Measurements from ENCODE around the gene TMC2. TPM values are rescaled to one million over a fixed set of nuclear protein-coding genes. Genes with fewer than 3 reads are reported as not detected.
"Not testable (repeated sequence)": the region's sequence is repeated elsewhere in the genome, so short reads cannot be mapped to it uniquely, and the experiment has no call there.

The TMC2 gene, protein sequence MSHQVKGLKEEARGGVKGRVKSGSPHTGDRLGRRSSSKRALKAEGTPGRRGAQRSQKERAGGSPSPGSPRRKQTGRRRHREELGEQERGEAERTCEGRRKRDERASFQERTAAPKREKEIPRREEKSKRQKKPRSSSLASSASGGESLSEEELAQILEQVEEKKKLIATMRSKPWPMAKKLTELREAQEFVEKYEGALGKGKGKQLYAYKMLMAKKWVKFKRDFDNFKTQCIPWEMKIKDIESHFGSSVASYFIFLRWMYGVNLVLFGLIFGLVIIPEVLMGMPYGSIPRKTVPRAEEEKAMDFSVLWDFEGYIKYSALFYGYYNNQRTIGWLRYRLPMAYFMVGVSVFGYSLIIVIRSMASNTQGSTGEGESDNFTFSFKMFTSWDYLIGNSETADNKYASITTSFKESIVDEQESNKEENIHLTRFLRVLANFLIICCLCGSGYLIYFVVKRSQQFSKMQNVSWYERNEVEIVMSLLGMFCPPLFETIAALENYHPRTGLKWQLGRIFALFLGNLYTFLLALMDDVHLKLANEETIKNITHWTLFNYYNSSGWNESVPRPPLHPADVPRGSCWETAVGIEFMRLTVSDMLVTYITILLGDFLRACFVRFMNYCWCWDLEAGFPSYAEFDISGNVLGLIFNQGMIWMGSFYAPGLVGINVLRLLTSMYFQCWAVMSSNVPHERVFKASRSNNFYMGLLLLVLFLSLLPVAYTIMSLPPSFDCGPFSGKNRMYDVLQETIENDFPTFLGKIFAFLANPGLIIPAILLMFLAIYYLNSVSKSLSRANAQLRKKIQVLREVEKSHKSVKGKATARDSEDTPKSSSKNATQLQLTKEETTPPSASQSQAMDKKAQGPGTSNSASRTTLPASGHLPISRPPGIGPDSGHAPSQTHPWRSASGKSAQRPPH
- total RNA-seq (ENCODE audit: low replicate concordance) = not detected in 2 replicates
- long read RNA-seq = 0 reads

DNA sequence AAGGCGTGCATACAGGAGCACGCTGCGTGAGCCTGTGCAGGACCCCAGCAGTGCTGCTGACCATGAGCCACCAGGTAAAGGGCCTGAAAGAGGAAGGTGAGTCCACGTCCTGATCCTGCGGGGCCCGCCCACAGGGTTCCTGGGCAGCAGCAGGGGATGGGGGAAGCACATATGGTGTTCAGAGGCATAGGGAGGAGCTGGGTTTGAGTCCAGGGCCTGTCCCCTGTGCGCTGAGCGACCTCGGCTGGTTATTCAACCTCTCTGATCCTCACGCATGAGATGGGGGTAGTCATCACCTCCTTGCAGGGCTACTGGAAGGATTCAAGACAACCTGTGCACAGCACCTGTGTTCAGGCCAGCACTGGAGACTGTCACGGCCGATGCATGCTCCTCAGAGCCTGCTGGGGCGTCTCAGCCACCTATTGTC is at the start of gene TMC2:
Gene TMC2 (plus strand): TSS at position 14 of the 427 bp plus-strand sequence. CDS start 49 bp downstream, at position 63.
- Mint-ChIP-seq H3K36me3 (no peaks in the 10 kb centered on the region), H3K4me1 (ENCODE audit: unreplicated experiment) (peaks cover 29% of the 10 kb centered on the region), H3K27ac (no peak within 1 kb of the TSS), H3K4me3 (no peak within 1 kb of the TSS), H3K27me3 (peaks cover 55% of the 10 kb centered on the region), H3K9me3 (no peaks in the 10 kb centered on the region)
- no peak for DNase-seq (ENCODE audit: extremely low spot score, unreplicated experiment)
- TF ChIP-seq, protein P1, sequence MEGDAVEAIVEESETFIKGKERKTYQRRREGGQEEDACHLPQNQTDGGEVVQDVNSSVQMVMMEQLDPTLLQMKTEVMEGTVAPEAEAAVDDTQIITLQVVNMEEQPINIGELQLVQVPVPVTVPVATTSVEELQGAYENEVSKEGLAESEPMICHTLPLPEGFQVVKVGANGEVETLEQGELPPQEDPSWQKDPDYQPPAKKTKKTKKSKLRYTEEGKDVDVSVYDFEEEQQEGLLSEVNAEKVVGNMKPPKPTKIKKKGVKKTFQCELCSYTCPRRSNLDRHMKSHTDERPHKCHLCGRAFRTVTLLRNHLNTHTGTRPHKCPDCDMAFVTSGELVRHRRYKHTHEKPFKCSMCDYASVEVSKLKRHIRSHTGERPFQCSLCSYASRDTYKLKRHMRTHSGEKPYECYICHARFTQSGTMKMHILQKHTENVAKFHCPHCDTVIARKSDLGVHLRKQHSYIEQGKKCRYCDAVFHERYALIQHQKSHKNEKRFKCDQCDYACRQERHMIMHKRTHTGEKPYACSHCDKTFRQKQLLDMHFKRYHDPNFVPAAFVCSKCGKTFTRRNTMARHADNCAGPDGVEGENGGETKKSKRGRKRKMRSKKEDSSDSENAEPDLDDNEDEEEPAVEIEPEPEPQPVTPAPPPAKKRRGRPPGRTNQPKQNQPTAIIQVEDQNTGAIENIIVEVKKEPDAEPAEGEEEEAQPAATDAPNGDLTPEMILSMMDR (conservative IDR thresholded peaks at IDR 0.05) = no peak

- not testable (repeated sequence) for DNase-seq (ENCODE audit: extremely low spot score, unreplicated experiment); H3K4me3 Mint-ChIP-seq; H3K27me3 Mint-ChIP-seq; H3K27ac Mint-ChIP-seq; H3K9me3 Mint-ChIP-seq; H3K4me1 Mint-ChIP-seq (ENCODE audit: unreplicated experiment)
- H3K36me3 Mint-ChIP-seq = peaks cover 27% of the 10 kb centered on the region
These were observed 33.5 kb upstream of the TMC2 start for GRCh38 chr20:2502808-2503384.

GRCh38 chr20:2504803-2505202 is 31.6 kb upstream of the TMC2 start:
- not testable (repeated sequence) for H3K9me3 Mint-ChIP-seq; H3K27me3 Mint-ChIP-seq; DNase-seq (ENCODE audit: extremely low spot score, unreplicated experiment); H3K27ac Mint-ChIP-seq; H3K4me3 Mint-ChIP-seq
- Mint-ChIP-seq H3K4me1 (ENCODE audit: unreplicated experiment) (peaks cover 14% of the 10 kb centered on the region), H3K36me3 (peaks cover 15% of the 10 kb centered on the region)

- not testable (repeated sequence) for DNase-seq (ENCODE audit: extremely low spot score, unreplicated experiment); H3K36me3 Mint-ChIP-seq
- H3K4me1 Mint-ChIP-seq (ENCODE audit: unreplicated experiment) = peaks cover 14% of the 10 kb centered on the region
These were observed 29.9 kb upstream of the TMC2 start for GRCh38 chr20:2506426-2506825.

GRCh38 chr20:2507464-2507863 is 28.9 kb upstream of the TMC2 start:
- TF ChIP-seq, protein P1 (conservative IDR thresholded peaks at IDR 0.05) = no peak
- Mint-ChIP-seq H3K4me3 (peak overlapping the region; percentile 100), H3K4me1 (ENCODE audit: unreplicated experiment) (peaks cover 14% of the 10 kb centered on the region), H3K27ac (no peak overlapping the region), H3K27me3 (peaks cover 16% of the 10 kb centered on the region), H3K9me3 (no peaks in the 10 kb centered on the region), H3K36me3 (peaks cover 6% of the 10 kb centered on the region)
- DNase-seq (ENCODE audit: extremely low spot score, unreplicated experiment) = no peak

More at GRCh38 chr20:2506426-2506825, 29.9 kb upstream of the TMC2 start:
- peak overlapping the region; percentile 45 for H3K4me3 Mint-ChIP-seq
- not testable (repeated sequence) for H3K9me3 Mint-ChIP-seq, H3K27ac Mint-ChIP-seq, H3K27me3 Mint-ChIP-seq

DNA sequence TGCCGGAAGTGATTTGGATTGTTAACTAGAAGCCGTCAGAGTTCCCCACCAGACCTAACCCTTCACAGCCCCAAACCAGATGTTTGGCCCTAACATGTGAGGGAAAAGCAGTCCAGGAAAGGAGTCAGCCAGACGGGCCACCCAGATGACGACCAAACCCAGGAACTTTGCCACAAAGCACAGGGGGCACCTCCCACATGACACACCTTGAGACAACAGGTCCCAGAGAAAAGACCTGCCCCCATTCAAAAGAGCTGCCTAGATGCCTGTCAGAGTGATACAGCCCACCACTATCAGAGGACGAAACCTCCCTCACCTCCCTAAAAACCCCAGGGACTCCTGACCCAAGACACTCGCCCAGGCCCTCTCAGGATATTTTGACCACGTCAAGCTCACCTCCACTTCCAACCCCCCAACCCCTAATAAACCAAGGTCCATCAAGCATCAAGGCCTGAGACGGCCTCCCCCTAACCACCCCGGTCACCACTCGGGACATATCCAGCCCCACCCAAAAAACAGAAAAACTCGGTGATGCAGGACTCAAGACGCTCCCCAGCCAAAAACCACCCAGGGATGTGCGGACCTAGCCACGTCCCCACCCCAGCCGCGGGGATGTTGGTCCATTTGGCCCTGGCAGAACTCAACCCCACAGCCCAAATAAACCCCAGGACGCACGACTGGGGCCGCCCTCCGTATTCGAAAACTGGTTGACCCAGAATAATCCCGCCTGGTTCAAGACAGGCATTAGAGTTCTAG is 28.3 kb upstream of the TMC2 start:
- peak overlapping the region; percentile 100 for H3K4me3 Mint-ChIP-seq
- peaks cover 14% of the 10 kb centered on the region for H3K4me1 Mint-ChIP-seq (ENCODE audit: unreplicated experiment)
- H3K36me3 Mint-ChIP-seq = peaks cover 1% of the 10 kb centered on the region
- peaks cover 19% of the 10 kb centered on the region for H3K27me3 Mint-ChIP-seq
- DNase-seq (ENCODE audit: extremely low spot score, unreplicated experiment) = no peak
- H3K9me3 Mint-ChIP-seq = no peaks in the 10 kb centered on the region
- H3K27ac Mint-ChIP-seq = peak overlapping the region; percentile 86
- TF ChIP-seq, protein P1 (conservative IDR thresholded peaks at IDR 0.05) = no peak

All from type B pancreatic cell (in vitro differentiated cells).